Spleen (tissue), 11 donors: ENCODE results near the gene PPM1E. TPM values are rescaled to one million over a fixed set of nuclear protein-coding genes. Genes with fewer than 3 reads are reported as not detected.

Experiments
- DNase-seq: peaks from one replicate; pipeline ENCODE4 v3.0.0-alpha.2; 2020
- H3K27ac ChIP-seq, 8 donors: fragments of 200-600 bp; sonication (generic) in 7 of 8; 1 replicate in 4 of 8; 2 replicates in 4 of 8; pipeline versions ENCODE4 v1.5.0 to v1.8.0; 2016 to 2021; ENCODE audit warnings: inconsistent platforms in 4 of 8, mild to moderate bottlenecking in 4 of 8, moderate library complexity in 1 of 8
- H3K27me3 ChIP-seq, 7 donors: fragments of 200-600 bp; sonication (generic) in 6 of 7; replicated peaks in 1 of 7; 1 replicate in 4 of 7; 2 replicates in 3 of 7; pipeline versions ENCODE4 v1.5.0 to v1.8.0; 2016 to 2021; ENCODE audit warnings: inconsistent platforms in 3 of 7, mild to moderate bottlenecking in 1 of 7
- H3K36me3 ChIP-seq, 6 donors: fragments of 200-600 bp; sonication (generic) in 5 of 6; 1 replicate in 4 of 6; 2 replicates in 2 of 6; pipeline versions ENCODE4 v1.5.0 to v1.8.0; 2016 to 2021; ENCODE audit warnings: inconsistent platforms in 2 of 6
- H3K4me1 ChIP-seq, 6 donors: fragments of 200-600 bp; sonication (generic) in 5 of 6; 1 replicate in 3 of 6; 2 replicates in 3 of 6; pipeline versions ENCODE4 v1.5.0 to v1.8.0; 2016 to 2021; ENCODE audit warnings: inconsistent platforms in 3 of 6
- H3K4me3 ChIP-seq, 8 donors: fragments of 200-600 bp; sonication (generic) in 7 of 8; 1 replicate in 4 of 8; 2 replicates in 4 of 8; pipeline versions ENCODE4 v1.5.0 to v1.8.0; 2016 to 2021; ENCODE audit warnings: inconsistent platforms in 4 of 8, mild to moderate bottlenecking in 4 of 8, moderate library complexity in 2 of 8
- H3K9me3 ChIP-seq, 8 donors: fragments of 200-600 bp; sonication (generic) in 7 of 8; 1 replicate in 4 of 8; 2 replicates in 4 of 8; pipeline versions ENCODE4 v1.5.0 to v1.8.0; 2016 to 2021; ENCODE audit warnings: inconsistent platforms in 4 of 8
- POLR2A ChIP-seq, 3 donors: fragments of 450-650 bp; IDR thresholded peaks; one replicate each; pipeline ENCODE4 v1.5.1; 2017; ENCODE audit warnings: antibody characterized with exemption in 3 of 3, mild to moderate bottlenecking in 1 of 3
- POLR2AphosphoS5 ChIP-seq, 3 donors: sonication (generic); formaldehyde crosslinking; IDR thresholded peaks; one replicate each; pipeline ENCODE4 v1.5.1; 2017; ENCODE audit warnings: antibody characterized with exemption in 3 of 3
- WGBS, 5 donors: extraction: QIAGEN DNeasy Blood & Tissue Kit in 3 of 5; methylation state at CpG; one replicate each; pipeline versions ENCODE4 v1.1.5 to v1.1.7; 2013 to 2018; 5-methylcytosine and 5-hydroxymethylcytosine counted together
- intact Hi-C: fragments of 100-400 bp; cut with DNase I; formaldehyde crosslinking; loops from one replicate; pipeline ENCODE4 v1.15.0; 2023; ENCODE audit warnings: low total_unique reads
- polyA plus RNA-seq, 3 donors: library from polyadenylated mRNA; stranded (reverse); fragments of 200-250 nt; gene quantifications; one replicate each; pipeline ENCODE4 v1.2.1, GENCODE V29; 2013
- total RNA-seq, 7 donors: library from RNA; depleted of rRNA in 3 of 7; stranded (reverse); fragments of >200 nt in 3 of 7; fragmentation: NEBNext Ultra II Directional in 4 of 7; extraction: Animal tissue kit (Norgen Biotek cat#: 25700) in 4 of 7; gene quantifications; one replicate each; pipeline versions ENCODE4 v1.1.0 to v1.2.1, GENCODE V29; 2016 to 2021
- TF ChIP-seq, protein P1 (sequence below), 11 experiments: fragments of 200-600 bp in 7 of 11; fragments of 450-650 bp in 4 of 11; sonication (generic) in 4 of 11; IDR thresholded peaks in 8 of 11; conservative IDR thresholded peaks in 3 of 11; 1 replicate in 7 of 11; 2 replicates in 4 of 11; pipeline versions ENCODE4 v1.4.0 to v1.8.0; 2016 to 2021; ENCODE audit warnings: antibody characterized with exemption in 11 of 11, inconsistent platforms in 4 of 11, mild to moderate bottlenecking in 1 of 11
- donor health status: healthy with polysubstance abuse.
- donor health status: DM: no; HTN: no; CAD: no; lungs with moderate emphysema.
- donor health status: DM: no; HTN: no; CAD: no.
- donor health status: Bipolar disorder and iron deficiency.
- donor health status: healthy.
- donor health status: DM: no; HTN: no; CAD: no.
- donor health status: DM: yes; HTN: yes; CAD: no.

Gene PPM1E
- total and polyA plus RNA-seq, 10 donors, result 0.04 to 0.79 (median 0.48) TPM

DNA sequence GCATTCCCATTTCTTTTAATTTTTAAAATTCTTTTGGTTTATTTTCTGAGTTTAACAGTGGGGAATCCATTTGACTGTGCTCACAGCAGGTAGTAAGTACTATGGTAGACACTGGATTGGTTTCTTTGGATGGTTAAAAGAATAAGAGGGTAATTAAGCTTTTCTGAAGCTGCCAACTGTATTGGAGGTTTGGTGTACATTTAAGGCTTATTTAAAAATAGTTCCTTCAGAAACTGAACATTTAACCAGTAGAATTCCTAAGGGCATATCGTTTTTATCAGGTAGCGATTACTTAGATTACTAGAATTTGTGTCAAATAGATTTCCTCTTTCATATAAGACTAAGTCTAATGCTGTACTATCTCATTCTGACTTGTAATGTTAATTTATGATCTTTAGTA is 162.4 kb downstream of the PPM1E start:
- no peaks in the 10 kb centered on the region for H3K36me3 ChIP-seq
- H3K4me3 ChIP-seq, result no peak overlapping the region
- H3K9me3 ChIP-seq, result peaks cover 0 to under 1% (median 0%) of the 10 kb centered on the region in 8 donors
- no peak overlapping the region for H3K27ac ChIP-seq
- intact Hi-C loops, result no loop called here
- no peaks in the 10 kb centered on the region for H3K27me3 ChIP-seq
- no peaks in the 10 kb centered on the region for H3K4me1 ChIP-seq
- DNase-seq, result no peak
- WGBS, 5 donors, result 78 to 89% (median 84%) methylated on average over 2 of the region's 2 CpGs
- TF ChIP-seq, protein P1, sequence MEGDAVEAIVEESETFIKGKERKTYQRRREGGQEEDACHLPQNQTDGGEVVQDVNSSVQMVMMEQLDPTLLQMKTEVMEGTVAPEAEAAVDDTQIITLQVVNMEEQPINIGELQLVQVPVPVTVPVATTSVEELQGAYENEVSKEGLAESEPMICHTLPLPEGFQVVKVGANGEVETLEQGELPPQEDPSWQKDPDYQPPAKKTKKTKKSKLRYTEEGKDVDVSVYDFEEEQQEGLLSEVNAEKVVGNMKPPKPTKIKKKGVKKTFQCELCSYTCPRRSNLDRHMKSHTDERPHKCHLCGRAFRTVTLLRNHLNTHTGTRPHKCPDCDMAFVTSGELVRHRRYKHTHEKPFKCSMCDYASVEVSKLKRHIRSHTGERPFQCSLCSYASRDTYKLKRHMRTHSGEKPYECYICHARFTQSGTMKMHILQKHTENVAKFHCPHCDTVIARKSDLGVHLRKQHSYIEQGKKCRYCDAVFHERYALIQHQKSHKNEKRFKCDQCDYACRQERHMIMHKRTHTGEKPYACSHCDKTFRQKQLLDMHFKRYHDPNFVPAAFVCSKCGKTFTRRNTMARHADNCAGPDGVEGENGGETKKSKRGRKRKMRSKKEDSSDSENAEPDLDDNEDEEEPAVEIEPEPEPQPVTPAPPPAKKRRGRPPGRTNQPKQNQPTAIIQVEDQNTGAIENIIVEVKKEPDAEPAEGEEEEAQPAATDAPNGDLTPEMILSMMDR (IDR thresholded peaks at IDR 0.05 in 8 of 11, conservative IDR thresholded peaks at IDR 0.05 in 3 of 11), result no peak
- TF ChIP-seq POLR2AphosphoS5 (IDR thresholded peaks at IDR 0.05) (no peak), POLR2A (IDR thresholded peaks at IDR 0.05) (no peak)

DNA sequence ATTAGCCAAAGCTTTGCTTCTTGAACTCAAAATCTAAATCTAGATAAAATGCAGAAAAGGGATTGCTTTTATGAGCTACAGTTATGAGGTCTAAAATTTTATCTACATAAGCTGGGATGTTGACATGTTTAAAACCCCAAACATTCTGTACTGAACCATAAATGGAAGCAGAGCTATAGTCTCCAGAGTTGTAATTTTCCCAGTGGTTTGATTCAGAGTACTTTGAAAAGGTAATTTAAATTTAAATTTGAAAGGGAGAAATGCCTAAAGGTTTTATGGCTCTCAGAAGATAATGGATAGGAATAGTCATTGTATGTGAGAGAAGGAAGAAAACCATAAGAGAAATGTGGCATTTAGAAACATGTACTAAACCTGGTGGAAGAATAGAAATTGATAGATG is 163.2 kb downstream of the PPM1E start:
- TF ChIP-seq POLR2A (IDR thresholded peaks at IDR 0.05) (no peak), POLR2AphosphoS5 (IDR thresholded peaks at IDR 0.05) (no peak)
- TF ChIP-seq, protein P1 (IDR thresholded peaks at IDR 0.05 in 8 of 11, conservative IDR thresholded peaks at IDR 0.05 in 3 of 11), result no peak
- Histone ChIP-seq H3K9me3 (no peaks in the 10 kb centered on the region), H3K36me3 (no peaks in the 10 kb centered on the region), H3K27ac (no peak overlapping the region), H3K4me1 (no peaks in the 10 kb centered on the region), H3K27me3 (no peaks in the 10 kb centered on the region), H3K4me3 (no peak overlapping the region)
- no peak for DNase-seq
- intact Hi-C loops, result no loop called here

DNA sequence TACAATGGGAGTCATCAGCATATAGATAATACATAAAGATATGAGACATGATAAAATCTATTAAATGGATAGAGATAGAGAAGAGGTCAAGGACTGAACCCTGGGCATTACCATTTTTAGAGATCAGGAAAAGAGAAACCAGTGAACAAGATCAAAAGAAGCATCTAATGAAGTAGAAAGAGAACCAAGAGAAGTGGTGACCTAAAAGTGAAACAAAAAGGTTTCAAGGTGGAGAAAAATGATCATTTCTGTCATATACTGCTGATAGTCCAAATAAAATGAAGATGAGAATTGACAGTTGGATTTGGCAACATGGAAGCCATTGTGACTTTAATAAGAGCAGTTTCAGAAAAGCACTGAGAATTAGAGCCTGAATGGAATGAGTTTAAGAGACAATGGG is 165.1 kb downstream of the PPM1E start:
- Histone ChIP-seq H3K4me1 (no peaks in the 10 kb centered on the region), H3K4me3 (no peak overlapping the region), H3K27me3 (no peaks in the 10 kb centered on the region), H3K9me3 (no peaks in the 10 kb centered on the region), H3K27ac (no peak overlapping the region), H3K36me3 (no peaks in the 10 kb centered on the region)
- TF ChIP-seq POLR2A (IDR thresholded peaks at IDR 0.05) (no peak), POLR2AphosphoS5 (IDR thresholded peaks at IDR 0.05) (no peak)
- TF ChIP-seq, protein P1 (IDR thresholded peaks at IDR 0.05 in 8 of 11, conservative IDR thresholded peaks at IDR 0.05 in 3 of 11), result no peak
- DNase-seq, result no peak
- intact Hi-C loops, result no loop called here

DNA sequence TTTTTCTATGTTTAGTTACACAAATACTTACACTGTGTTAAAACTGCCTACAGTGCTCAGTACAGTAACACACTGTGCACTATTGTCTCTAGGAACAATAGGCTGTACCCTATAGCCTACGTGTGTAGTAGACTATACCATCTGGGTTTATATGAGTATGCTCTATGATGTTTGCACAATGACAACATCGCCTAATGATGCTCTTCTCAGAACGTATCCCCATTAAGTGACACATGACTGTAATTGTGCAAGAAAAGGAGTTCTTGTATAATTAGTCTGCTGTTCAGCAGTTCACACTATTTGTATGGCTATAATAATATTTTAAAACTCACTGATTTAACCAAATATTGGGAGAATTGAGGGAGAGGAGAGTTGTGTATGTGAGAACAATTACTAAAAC is 177.3 kb downstream of the PPM1E start:
- Histone ChIP-seq H3K4me3 (no peak overlapping the region), H3K4me1 (no peaks in the 10 kb centered on the region), H3K36me3 (no peaks in the 10 kb centered on the region), H3K27ac (no peak overlapping the region), H3K27me3 (no peaks in the 10 kb centered on the region), H3K9me3 (no peaks in the 10 kb centered on the region)
- no peak for DNase-seq
- intact Hi-C loops, result no loop called here
- WGBS, 5 donors, result 74 to 92% (median 82%) methylated on average over 3 of the region's 3 CpGs
- TF ChIP-seq POLR2AphosphoS5 (IDR thresholded peaks at IDR 0.05), result no peak
- TF ChIP-seq, protein P1 (IDR thresholded peaks at IDR 0.05 in 8 of 11, conservative IDR thresholded peaks at IDR 0.05 in 3 of 11), result no peak
- no peak for TF ChIP-seq POLR2A (IDR thresholded peaks at IDR 0.05)
